Activated CD4-positive, alpha-beta T cell treated with anti-CD3 and anti-CD28 coated beads, Interleukin-10, Interleukin-2, amounts not matched to agents 100 ng/mL and 50 ng/mL, durations not matched to agents 16 hours and 8 hours (primary cell): ENCODE measurements around the gene ARHGAP8.
"Not testable (repeated sequence)": the region's sequence is repeated elsewhere in the genome, so short reads cannot be mapped to it uniquely, and the experiment has no call there.

ENCODE experiments used
- DNase-seq: peaks from one replicate; pipeline ENCODE4 v3.0.0-alpha.2; 2020

Gene ARHGAP8

GRCh38 chr22:44776605-44777363, 24.4 kb downstream of the ARHGAP8 start:
- DNase-seq: no peak

- DNase-seq: no peak
Measured at GRCh38 chr22:44777364-44777755, 25.0 kb downstream of the ARHGAP8 start.

- DNase-seq: no peak
Measured at GRCh38 chr22:44780876-44781449, 28.6 kb downstream of the ARHGAP8 start.

GRCh38 chr22:44782363-44782963, 30.1 kb downstream of the ARHGAP8 start:
- no peak for DNase-seq

- no peak for DNase-seq
Measured at GRCh38 chr22:44783091-44783490, 30.7 kb downstream of the ARHGAP8 start.

GRCh38 chr22:44783581-44783980, 31.2 kb downstream of the ARHGAP8 start:
- DNase-seq: no peak

GRCh38 chr22:44786136-44786535, 33.8 kb downstream of the ARHGAP8 start:
- DNase-seq: no peak

GRCh38 chr22:44786610-44787009, 34.2 kb downstream of the ARHGAP8 start:
- DNase-seq: no peak

GRCh38 chr22:44787832-44788231, 35.5 kb downstream of the ARHGAP8 start:
- no peak for DNase-seq

GRCh38 chr22:44793106-44793505, 40.7 kb downstream of the ARHGAP8 start:
- DNase-seq: no peak

- DNase-seq: no peak
Measured at GRCh38 chr22:44793506-44794172, 41.3 kb downstream of the ARHGAP8 start.

- DNase-seq: no peak
Measured at GRCh38 chr22:44795701-44796630, 43.6 kb downstream of the ARHGAP8 start.

GRCh38 chr22:44797181-44797725, 44.9 kb downstream of the ARHGAP8 start:
- no peak for DNase-seq

GRCh38 chr22:44799077-44799945, 46.9 kb downstream of the ARHGAP8 start:
- no peak for DNase-seq

- DNase-seq: not testable (repeated sequence)
Measured at GRCh38 chr22:44799946-44800634, 47.7 kb downstream of the ARHGAP8 start.

- no peak for DNase-seq
Measured at GRCh38 chr22:44801476-44801875, 49.1 kb downstream of the ARHGAP8 start.

- DNase-seq: no peak
Measured at GRCh38 chr22:44802071-44802700, 49.8 kb downstream of the ARHGAP8 start.

- no peak for DNase-seq
Measured at GRCh38 chr22:44802956-44803355, 50.6 kb downstream of the ARHGAP8 start.

GRCh38 chr22:44804327-44804726, 52.0 kb downstream of the ARHGAP8 start:
- DNase-seq: no peak

- DNase-seq: no peak
Measured at GRCh38 chr22:44805711-44806110, 53.3 kb downstream of the ARHGAP8 start.
